ENCODE data around the gene BNIP5.

The BNIP5 gene, protein sequence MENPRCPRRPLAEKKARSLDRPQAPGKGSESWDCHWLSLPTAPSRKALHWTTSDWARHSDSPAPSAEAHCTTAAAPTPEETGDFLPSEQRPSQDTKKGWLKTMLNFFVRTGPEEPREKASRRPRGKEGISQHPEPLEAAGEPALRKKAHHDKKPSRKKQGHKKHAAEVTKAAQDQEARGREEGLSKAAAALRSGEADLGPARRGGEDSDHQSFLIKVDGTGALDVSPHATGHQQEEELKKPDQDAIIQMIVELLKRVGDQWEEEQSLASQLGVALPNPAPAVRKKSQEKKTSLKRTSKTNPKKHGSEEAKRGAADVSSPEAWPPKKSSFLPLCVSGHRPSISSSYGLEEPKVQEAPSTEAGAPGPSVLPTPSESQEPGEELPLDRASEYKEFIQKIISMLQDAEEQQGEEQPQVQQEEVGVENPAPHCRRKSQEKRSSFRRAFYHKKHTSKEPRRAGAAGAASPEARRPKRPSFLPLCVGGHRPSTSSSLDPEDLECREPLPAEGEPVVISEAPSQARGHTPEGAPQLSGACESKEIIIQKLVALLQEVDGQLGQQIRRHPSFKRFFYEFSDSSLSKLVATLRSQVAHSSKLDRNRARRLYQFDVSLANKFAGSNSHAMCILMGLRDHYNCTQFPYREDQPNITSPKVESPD

DNA sequence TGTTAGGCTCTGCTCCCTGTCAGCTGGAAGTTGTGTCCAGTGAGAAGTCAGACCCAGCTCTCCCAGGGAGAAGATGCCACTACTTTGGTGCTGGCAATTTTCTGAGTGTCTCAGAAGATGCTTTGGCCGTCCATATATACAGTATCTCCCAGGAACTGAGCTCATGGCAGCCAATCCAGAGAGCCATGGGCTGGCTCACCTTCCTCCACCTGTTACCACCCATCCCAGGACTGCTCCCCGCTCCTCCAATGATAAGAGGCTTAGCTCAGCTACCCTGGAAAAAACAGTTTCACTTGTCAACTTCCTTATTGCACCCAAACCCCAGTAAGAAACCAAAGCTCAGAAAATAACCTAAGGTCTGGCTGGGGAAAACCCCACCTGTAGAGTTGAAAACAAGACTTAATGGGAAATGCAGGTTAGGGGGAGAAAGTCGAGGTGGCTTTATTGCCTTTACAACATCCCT, at the start of gene BNIP5:
TSS of gene BNIP5 (minus strand) at position 110 of the 463 bp plus-strand sequence. CDS start 6,198 bp downstream, outside the sequence.
- Histone ChIP-seq H3K27me3 (ENCODE audit: low read depth, low read length) (peaks cover 45% of the 10 kb centered on the region), H3K9ac (ENCODE audit: low read length) (no peak within 1 kb of the TSS; the same call in 1 of the 2 replicates), H4K20me1 (ENCODE audit: insufficient read depth, low read length) (no peaks in the 10 kb centered on the region), H3K36me3 (replicated peaks; ENCODE audit: low read depth, low read length) (no peaks in the 10 kb centered on the region), H2AFZ (ENCODE audit: low read depth, low read length) (peak within 1 kb of the TSS; percentile 16; the same call in 1 of the 2 replicates), H3K4me2 (ENCODE audit: low read length) (peak within 1 kb of the TSS; percentile 64), H3K4me3 (ENCODE audit: low read length) (peak within 1 kb of the TSS; percentile 11; the same call in 1 of the 2 replicates), H3K79me2 (ENCODE audit: low read length) (no peaks in the 10 kb centered on the region), H3K27ac (ENCODE audit: low read length) (no peak within 1 kb of the TSS), H3K9me3 (ENCODE audit: insufficient read depth, low read length) (no peaks in the 10 kb centered on the region), H3K4me1 (ENCODE audit: low read length) (peaks cover 52% of the 10 kb centered on the region)
- TF ChIP-seq, protein P1, sequence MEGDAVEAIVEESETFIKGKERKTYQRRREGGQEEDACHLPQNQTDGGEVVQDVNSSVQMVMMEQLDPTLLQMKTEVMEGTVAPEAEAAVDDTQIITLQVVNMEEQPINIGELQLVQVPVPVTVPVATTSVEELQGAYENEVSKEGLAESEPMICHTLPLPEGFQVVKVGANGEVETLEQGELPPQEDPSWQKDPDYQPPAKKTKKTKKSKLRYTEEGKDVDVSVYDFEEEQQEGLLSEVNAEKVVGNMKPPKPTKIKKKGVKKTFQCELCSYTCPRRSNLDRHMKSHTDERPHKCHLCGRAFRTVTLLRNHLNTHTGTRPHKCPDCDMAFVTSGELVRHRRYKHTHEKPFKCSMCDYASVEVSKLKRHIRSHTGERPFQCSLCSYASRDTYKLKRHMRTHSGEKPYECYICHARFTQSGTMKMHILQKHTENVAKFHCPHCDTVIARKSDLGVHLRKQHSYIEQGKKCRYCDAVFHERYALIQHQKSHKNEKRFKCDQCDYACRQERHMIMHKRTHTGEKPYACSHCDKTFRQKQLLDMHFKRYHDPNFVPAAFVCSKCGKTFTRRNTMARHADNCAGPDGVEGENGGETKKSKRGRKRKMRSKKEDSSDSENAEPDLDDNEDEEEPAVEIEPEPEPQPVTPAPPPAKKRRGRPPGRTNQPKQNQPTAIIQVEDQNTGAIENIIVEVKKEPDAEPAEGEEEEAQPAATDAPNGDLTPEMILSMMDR (IDR thresholded peaks at IDR 0.05; ENCODE audit: low read depth, low read length): no peak
- TF ChIP-seq EZH2phosphoT487 (IDR thresholded peaks at IDR 0.05; ENCODE audit: low read depth): no peak

DNA sequence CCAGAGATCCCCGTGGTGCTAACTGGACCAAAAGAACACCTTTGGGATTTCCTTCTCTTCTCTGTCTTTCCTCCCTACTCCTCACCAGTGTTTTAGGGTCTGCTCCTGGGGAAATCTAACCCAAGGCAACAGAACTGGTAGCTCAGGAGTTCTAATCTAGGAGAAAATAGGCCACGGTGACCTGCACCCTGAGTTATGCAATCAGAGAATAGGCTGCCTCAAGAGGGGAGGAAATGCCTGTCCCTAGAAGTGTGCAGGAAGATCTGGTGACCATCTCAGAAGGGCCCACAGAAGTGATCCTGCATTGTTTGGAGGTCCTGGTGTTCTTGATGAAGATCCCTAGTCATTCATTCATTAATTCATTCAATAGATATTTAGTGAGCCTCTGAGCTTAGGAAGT, 47.4 kb upstream of the BNIP5 start:
- Histone ChIP-seq H3K4me2 (ENCODE audit: low read length) (no peak overlapping the region), H3K79me2 (ENCODE audit: low read length) (no peaks in the 10 kb centered on the region), H3K4me1 (ENCODE audit: low read length) (peaks cover 7% of the 10 kb centered on the region; the same call in 1 of the 2 replicates), H3K27ac (ENCODE audit: low read length) (no peak overlapping the region), H3K27me3 (ENCODE audit: low read depth, low read length) (peaks cover 20% of the 10 kb centered on the region), H3K4me3 (ENCODE audit: low read length) (no peak overlapping the region), H3K36me3 (replicated peaks; ENCODE audit: low read depth, low read length) (no peaks in the 10 kb centered on the region), H3K9ac (ENCODE audit: low read length) (no peak overlapping the region), H2AFZ (ENCODE audit: low read depth, low read length) (no peak overlapping the region), H4K20me1 (ENCODE audit: insufficient read depth, low read length) (no peaks in the 10 kb centered on the region), H3K9me3 (ENCODE audit: insufficient read depth, low read length) (no peaks in the 10 kb centered on the region)
- TF ChIP-seq, protein P1 (IDR thresholded peaks at IDR 0.05; ENCODE audit: low read depth, low read length): no peak
- no peak for TF ChIP-seq EZH2phosphoT487 (IDR thresholded peaks at IDR 0.05; ENCODE audit: low read depth)

DNA sequence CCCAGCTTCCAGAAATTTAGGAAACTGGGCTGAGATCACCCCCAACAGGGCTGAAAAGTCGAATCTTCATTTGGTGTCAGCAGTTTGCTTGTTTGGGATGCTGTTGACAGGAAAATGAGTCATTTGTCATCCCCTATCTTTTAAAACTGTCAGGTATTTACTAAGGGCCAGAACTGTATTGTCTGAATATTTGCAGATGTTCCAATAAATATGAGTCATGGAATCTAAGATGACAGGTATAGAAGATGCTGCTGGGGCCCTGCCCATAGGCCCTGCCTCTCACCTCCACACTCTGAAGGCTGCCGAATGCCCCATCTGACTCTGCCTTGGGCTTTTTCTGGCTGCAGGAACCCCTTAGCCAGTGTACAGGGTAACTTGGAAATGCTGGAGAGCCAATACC, 46.9 kb upstream of the BNIP5 start:
- Histone ChIP-seq H4K20me1 (ENCODE audit: insufficient read depth, low read length) (no peaks in the 10 kb centered on the region), H2AFZ (ENCODE audit: low read depth, low read length) (no peak overlapping the region), H3K79me2 (ENCODE audit: low read length) (no peaks in the 10 kb centered on the region), H3K9me3 (ENCODE audit: insufficient read depth, low read length) (no peaks in the 10 kb centered on the region), H3K27me3 (ENCODE audit: low read depth, low read length) (peaks cover 17% of the 10 kb centered on the region), H3K4me1 (ENCODE audit: low read length) (peaks cover 9% of the 10 kb centered on the region), H3K4me2 (ENCODE audit: low read length) (no peak overlapping the region), H3K9ac (ENCODE audit: low read length) (no peak overlapping the region), H3K36me3 (replicated peaks; ENCODE audit: low read depth, low read length) (no peaks in the 10 kb centered on the region), H3K4me3 (ENCODE audit: low read length) (no peak overlapping the region), H3K27ac (ENCODE audit: low read length) (no peak overlapping the region)
- TF ChIP-seq, protein P1 (IDR thresholded peaks at IDR 0.05; ENCODE audit: low read depth, low read length): no peak
- no peak for TF ChIP-seq EZH2phosphoT487 (IDR thresholded peaks at IDR 0.05; ENCODE audit: low read depth)

DNA sequence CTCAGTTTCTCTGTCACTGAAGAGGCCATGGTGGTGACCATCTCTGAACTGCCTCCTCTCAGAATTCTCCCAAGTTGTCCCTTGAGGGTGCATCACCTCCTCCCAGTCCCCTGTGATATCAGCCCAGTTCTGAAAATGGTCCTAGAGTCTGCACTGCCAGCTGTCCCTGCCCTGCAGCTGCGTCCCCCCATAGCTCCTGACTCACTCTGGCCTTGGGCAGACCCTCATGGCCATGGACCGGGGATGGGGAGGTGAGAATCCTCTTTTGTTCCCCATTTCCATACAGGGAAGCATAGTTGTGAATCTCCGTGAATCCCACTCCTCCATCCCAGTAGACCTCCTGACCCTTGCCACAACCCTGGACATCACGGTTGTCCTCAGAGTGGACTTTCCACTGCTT, 46.3 kb upstream of the BNIP5 start:
- Histone ChIP-seq H3K27me3 (ENCODE audit: low read depth, low read length) (peaks cover 11% of the 10 kb centered on the region), H3K9me3 (ENCODE audit: insufficient read depth, low read length) (no peaks in the 10 kb centered on the region), H3K4me2 (ENCODE audit: low read length) (no peak overlapping the region), H2AFZ (ENCODE audit: low read depth, low read length) (no peak overlapping the region), H3K4me1 (ENCODE audit: low read length) (peaks cover 15% of the 10 kb centered on the region), H4K20me1 (ENCODE audit: insufficient read depth, low read length) (no peaks in the 10 kb centered on the region), H3K36me3 (replicated peaks; ENCODE audit: low read depth, low read length) (no peaks in the 10 kb centered on the region), H3K4me3 (ENCODE audit: low read length) (no peak overlapping the region), H3K9ac (ENCODE audit: low read length) (no peak overlapping the region), H3K79me2 (ENCODE audit: low read length) (no peaks in the 10 kb centered on the region), H3K27ac (ENCODE audit: low read length) (no peak overlapping the region)
- TF ChIP-seq, protein P1 (IDR thresholded peaks at IDR 0.05; ENCODE audit: low read depth, low read length): no peak
- no peak for TF ChIP-seq EZH2phosphoT487 (IDR thresholded peaks at IDR 0.05; ENCODE audit: low read depth)
